GM19468 (cell line): Measurements from ENCODE around the gene CRISP2.
"Not testable (repeated sequence)": the region's sequence is repeated elsewhere in the genome, so short reads cannot be mapped to it uniquely, and the experiment has no call there.

Experiments
- ATAC-seq: cut with Tn5 transposase; IDR thresholded peaks from one replicate; pipeline ENCODE4 v1.9.1; 2021; ENCODE audit warnings: mild to moderate bottlenecking, moderate library complexity, moderate number of reproducible peaks; ENCODE audit not compliant: unreplicated experiment; ENCODE audit errors: extremely low read depth

Gene CRISP2, protein sequence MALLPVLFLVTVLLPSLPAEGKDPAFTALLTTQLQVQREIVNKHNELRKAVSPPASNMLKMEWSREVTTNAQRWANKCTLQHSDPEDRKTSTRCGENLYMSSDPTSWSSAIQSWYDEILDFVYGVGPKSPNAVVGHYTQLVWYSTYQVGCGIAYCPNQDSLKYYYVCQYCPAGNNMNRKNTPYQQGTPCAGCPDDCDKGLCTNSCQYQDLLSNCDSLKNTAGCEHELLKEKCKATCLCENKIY

DNA sequence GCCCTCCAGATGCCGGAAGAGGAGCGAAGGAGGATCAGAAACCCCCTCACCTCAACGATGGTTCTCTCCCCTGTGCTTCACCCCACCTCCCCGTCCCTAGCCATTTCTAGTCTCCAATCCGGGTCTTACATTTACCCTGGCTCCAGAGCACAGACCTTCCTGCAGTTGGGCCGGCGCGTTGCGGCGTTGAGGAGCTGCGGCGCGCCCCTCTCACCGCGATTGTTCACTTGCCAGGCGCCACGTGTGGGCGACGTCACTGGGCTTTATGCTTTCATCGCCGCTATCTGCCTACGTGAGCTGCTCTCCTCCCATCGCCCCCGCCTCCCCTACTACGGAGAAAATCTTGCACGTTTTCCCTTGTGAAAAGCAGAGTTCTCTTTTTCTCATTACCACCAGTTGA, at the start of gene CRISP2:
Gene CRISP2, minus strand, starts transcription at position 198 of the 400 bp plus-strand sequence. CDS start 4,347 bp downstream, outside the sequence.
- no peak for ATAC-seq

DNA sequence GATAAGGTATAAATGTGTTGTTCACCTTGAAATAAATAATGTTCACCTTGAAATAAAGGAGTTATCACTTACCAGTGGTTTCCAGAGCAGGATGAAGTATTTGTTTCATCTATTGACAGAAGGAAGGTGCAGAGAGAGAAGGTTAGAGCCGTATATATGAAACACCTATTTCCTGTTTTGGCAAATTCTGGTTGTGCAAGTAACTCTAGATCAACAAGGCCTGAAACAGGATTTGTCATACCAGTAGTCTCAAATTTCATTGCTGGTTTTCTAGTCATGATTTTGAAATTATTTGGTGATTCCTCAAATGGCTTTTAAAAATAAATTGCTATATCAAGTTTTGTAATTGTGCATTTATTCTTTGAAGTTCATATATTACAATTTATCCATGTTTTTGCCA, 30.9 kb upstream of the CRISP2 start, which contains the start of gene CRISP3:
Gene CRISP3, minus strand, starts transcription at position 130 of the 400 bp plus-strand sequence. Its CDS starts 21 bp downstream, at position 109.
- ATAC-seq: no peak

DNA sequence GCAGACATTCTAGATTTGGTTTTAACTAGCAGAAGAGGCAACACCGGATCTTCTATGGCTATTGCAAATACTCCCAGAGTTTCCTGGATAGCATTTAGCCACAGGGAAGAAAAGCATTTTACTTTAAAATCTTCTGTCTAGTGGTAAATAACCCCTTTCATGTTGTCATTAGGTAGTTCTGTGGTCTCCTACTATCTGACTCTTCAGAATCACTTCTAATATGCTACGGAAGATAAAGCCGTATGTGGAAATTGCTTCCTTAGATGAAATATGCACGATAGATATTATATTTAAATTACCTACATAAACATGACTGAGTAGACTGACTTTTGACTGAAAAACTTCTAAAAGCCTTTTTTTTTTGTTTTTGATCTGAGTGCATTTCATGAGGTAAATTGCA, 30.1 kb upstream of the CRISP2 start:
- no peak for ATAC-seq

DNA sequence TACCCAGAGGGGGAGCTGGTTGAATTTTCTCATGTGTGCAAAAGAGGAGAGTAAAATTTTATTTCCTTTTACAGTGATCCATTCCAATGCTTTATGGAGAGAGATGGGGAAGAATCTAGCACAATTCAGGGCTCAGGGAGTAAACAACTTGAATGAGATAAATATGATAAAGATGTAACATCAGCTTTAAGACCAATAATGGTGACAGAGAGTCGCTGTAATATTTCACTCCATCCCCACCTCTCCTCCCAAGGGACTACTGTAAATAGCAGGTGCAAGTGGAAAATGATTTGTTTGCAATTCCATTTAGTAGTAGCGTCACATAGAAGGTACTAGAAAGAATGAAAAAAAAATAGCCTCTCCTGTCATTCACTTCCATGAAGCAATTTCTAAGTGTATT, 26.1 kb upstream of the CRISP2 start:
- no peak for ATAC-seq

DNA sequence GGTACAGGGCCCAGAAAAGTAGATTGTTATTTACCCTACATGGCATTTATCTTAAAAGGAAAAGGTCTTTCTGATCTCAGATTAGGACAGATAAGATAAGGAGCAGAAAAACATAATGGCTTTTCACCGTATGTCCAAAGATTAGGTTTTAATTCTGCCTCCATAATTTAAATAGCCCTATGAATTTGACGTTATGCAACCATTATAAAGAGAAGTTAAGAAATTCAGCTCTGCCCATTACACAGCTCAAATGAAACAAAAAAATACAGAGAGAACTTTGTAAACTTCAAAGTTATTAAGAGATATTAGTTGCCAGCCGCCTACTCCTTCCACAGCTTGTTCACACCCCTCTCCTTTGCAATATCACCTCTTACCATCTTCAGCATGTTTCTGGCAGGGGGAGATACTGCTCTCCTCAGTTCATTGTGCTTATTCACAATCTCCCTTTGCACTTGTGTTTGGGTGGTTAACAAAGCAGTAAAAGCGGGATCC, 22.7 kb upstream of the CRISP2 start:
- ATAC-seq: no peak

DNA sequence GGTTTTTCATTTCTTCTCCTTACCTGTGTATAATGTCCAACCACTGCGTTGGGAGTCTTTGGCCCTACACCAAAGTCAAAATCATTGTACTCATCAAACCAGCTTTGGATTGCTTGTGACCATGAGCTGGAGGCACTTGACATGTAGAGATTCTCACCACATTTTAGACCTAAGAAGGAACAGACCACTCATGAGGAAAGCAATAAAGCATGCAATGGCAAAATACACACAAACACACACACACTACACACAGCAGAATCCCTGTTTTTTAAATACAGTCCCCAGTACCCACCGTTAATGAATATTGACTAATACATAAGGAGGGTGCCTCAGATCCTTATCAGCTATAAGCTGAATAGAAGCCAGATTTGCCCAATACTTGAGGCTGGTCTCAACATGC, 20.3 kb upstream of the CRISP2 start:
- ATAC-seq: no peak

DNA sequence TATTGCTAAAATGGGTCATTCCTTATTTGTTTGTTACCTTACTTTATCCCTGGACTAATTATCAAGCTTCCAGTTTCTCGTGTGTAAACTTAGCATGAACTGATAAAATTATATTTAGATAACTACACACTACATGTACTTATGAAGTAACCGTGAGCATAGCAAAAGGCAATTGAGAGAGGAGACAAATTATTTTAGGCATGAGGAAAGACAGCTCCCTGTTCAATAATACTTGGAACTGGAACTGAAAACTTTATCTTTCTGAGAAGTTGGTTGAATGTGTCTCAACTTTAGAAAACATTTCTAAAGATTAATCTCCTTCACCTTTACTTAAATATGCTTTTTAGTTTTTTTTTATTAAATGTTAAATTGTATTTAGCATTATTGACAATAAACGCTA, 19.4 kb upstream of the CRISP2 start:
- ATAC-seq: no peak

DNA sequence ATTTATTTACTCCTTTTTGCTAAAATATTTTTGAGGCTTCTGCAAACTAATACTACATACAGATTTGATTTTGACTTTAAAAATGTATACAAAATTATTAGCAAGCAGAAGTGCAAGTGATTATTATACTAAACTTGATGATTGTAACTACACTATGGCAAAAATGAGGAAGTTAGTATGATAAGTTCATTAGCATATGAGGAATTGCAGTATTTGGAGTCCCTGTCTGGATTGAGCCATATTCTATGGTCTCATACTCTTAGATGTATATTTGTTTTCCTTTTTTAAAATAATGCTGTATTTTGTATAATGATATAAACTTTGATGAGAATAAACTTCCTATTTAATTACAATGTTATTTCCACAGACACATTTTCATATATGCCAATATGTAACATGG, 16.9 kb upstream of the CRISP2 start:
- ATAC-seq: no peak

DNA sequence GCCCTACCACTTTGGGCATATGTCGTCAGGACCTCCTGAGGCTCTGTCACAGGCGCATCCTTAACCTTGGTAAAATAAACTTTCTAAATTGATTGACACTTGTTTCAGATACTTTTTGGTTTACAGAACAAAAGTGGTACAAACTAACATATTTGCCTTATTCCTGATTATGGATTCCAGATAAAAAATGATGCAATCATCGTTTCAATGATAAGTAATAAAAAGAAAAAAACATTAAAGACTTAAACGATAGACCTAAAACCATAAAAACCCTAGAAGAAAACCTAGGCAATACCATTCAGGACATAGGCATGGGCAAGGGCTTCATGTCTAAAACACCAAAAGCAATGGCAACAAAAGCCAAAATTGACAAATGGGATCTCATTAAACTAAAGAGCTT, 10.6 kb upstream of the CRISP2 start:
- not testable (repeated sequence) for ATAC-seq

DNA sequence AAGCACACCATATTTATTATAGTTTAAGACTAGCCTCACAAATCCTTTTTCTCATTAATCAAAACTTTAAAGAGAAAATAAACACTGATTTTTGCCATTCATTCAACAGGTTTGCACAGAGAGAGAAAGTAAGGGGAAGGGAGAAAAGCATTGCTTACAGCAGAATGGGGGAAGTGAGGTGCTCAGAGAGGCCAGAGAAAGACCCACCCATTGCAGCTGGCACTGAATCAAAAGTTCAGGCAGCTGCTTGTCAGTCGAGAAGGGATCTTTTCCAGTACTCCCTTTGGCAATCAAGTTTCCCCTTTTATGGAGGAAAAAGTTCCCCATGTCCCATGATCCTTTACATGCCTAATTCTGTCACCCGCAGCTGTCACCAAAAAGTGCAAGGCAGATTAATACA, 8.0 kb upstream of the CRISP2 start:
- no peak for ATAC-seq

DNA sequence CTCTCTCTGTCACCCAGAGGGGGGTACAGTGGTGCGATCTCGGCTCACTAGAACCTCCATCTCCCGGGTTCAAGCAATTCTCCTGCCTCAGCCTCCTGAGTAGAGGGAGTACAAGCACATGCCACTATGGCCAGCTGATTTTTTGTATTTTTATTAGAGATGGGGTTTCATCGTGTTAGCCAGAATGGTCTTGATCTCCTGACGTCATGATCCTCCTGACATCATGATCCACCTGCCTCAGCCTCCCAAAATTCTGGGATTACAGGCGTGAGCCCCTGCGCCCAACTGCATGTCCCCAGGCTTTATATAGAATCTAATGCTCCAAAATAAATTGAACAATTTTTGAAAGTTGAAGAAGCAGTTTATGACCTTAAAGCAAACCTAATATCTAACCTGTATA, 7.0 kb upstream of the CRISP2 start:
- ATAC-seq: no peak

DNA sequence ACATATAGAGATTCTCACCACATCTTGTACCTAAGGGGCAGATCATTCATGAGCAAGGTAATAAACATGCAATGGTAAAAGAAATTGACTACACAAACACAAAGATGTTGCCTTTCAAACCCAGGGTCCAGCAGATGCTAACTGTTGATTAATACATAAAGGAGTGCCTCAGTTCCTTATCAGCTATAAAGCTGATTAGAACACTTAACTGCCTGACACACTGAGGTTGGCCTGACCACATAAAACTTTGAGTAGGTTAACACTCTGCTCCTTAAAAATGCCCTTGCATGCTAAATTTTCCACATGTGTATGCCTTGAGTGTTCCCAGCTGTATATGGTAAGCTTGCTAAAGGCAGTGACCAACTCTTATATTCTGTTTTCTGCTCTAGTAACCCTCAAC, 14.9 kb downstream of the CRISP2 start:
- no peak for ATAC-seq

DNA sequence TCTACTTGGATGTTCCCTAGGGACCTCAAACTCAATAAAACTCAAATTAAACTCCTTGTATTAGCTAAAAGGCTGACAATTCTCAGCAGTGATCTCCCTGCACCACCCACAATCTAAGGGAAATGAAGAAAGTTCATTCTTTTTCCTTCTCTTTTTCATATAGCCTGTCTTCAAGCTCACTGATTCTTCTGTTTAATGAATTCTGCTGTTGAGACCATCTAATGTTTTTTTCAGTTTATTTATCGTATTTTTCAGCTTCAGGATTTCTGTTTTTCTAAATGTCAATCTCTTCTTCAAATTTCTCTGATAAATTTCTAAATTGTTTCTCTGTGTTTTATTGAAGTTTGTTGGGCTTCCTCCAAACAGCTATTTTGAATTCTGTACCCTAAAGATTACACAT, 19.8 kb downstream of the CRISP2 start:
- ATAC-seq: no peak

DNA sequence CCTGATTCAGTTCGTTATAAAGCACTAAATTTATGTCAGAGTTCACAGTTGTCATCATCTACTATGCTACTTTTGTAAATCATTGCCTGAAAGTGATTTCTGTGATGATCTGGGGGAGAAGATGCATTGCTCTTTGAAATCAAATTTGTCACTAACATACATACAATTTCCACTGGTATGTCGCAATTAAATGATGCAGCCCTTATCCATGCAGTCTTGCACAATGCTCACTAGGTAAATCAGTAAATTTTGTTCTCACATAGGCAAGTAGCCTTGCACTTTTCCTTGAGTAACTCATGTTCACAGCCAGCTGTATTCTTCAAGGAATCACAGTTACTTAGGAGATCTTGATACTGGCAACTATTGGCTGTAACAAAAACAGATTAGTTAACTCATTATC, 20.8 kb downstream of the CRISP2 start:
- ATAC-seq: no peak

DNA sequence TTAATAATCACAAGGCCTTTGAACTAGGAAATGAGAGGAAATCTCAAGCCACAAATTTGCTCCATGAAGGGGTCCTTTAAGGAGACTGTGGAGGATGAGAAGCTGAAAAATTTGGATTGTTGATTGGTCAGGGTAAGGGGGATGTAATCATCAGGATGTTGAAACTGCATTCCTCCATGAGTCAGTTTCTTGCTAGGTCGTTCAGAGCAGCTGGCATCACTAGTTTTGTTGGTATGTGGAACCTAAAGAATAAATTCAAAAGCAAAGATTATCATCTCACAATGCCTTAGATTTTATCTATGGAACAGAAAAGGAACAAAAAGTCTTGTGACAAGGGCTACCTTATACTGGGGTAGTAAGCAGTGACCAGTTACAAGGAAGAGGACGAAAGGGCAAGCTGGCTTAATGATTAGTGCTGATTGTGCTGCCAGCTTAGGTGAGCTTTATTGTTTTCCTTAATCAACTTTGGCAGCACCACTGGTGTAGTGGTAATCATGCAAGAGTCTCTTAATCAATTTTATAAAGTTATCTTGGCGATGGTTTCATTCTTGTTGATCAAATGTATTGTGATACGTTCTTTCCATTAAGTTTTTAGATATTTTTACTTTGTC, 36.6 kb downstream of the CRISP2 start:
- ATAC-seq: no peak

DNA sequence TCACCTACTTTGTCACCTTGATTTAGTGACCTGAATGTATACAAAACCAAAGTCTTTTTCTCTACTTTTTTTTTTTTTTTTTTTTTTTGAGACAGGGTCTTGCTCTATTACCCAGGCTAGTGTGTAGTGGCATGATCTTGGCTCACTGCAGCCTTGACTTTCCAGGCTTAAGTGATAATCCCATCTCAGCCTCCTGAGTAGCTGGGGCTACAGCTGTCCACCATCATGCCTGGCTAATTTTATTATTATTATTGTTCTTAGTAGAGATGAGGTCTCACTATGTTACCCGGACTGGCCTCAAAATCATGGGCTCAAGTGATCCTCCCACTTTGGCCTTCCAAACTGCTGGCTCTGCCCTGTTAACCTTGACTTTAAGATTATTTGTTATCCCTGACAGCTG, 37.5 kb downstream of the CRISP2 start:
- no peak for ATAC-seq

DNA sequence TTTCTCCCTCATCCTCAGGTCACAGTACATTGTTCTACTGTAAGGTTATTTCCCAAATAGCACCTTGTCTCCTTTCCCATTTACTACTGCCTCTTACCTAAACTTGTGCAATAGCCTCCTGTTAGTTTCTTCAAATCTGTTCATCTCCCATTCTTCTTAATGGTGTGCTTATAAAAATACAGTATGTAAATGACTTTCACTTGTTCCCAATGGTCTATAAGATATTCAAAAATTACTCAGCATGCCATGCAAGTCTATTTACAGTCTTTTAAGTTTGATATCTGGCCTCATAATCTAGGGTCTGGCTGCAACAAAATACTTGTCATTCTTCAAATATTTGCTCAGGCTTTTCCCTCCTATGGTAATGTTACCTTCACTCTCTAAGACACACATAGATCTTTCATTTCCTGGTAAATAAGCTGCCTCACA, 45.2 kb downstream of the CRISP2 start:
- no peak for ATAC-seq

DNA sequence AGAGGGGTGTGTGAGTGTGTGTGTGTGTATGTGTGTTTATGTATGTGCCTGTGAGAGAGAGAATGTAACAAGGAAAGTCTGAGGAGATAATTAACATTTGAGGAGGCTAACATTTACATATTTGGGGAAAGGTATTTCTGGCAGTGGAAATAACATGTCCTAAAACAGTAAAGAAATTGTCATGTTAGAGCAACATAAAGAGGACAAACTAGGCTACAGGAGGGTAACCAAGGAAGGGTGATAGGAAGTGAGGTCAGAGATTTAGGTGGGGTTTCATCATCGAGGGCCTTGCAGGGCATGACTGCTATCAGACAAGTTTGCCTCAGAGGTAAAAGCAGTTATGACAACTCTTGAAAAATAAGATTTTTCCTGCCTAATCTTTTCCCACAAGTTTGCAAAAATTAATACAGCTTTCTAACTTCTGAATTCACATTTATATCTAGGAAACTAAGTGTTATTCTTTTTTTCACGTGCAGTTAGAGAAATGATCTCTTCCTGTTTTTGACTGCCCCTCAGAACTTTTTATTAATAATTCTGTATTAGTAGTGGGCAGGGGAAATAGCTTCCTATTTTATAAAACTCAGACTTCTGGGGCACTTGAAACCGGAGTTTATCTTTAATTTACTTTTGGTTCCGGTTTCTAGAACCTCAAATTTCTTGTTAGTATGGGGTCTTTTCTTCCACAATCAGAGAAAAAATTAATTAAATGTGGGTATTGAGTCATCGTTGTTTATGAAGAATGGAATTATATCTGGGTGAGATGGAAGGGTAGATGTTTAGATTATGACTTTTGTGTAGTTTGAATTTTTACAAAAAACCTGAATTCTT, 46.2 kb downstream of the CRISP2 start:
- no peak for ATAC-seq

DNA sequence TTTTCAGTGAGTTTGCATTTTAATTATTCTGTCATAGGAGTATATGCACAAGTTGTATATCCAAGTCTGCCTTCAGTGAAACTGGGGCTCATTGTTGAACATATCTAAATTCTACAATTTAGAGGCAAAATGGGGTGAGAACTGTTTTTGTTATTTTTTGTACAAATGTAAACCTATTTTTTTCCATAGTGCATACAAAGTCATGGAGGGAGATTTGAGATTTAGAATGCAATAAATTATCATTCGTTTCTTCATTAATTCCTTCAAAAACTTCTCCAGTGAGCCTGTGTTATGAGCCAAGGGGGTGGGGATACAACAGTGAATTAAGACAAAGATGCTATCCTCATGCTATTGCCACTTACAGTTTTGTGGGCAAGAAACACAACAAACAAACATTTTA, 46.9 kb downstream of the CRISP2 start:
- no peak for ATAC-seq

DNA sequence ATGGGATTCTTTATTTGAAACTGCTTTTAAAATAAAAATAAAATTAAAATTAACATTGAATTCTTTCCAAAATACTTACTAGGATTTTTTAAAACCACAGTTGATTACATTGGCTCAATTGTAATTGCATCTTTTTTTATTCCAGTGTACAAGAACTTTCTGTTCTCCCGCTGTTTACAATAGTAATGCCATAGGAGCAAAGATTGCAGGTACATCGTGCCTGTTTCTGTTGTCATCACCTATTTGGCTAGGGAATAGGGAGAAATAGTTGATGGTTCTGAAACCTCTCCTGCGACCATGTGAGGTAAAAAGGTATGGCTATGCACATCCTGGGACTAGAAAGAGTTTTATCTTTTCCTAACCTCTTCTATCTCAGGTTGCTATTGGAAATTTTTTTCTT, 48.5 kb downstream of the CRISP2 start:
- ATAC-seq: no peak

DNA sequence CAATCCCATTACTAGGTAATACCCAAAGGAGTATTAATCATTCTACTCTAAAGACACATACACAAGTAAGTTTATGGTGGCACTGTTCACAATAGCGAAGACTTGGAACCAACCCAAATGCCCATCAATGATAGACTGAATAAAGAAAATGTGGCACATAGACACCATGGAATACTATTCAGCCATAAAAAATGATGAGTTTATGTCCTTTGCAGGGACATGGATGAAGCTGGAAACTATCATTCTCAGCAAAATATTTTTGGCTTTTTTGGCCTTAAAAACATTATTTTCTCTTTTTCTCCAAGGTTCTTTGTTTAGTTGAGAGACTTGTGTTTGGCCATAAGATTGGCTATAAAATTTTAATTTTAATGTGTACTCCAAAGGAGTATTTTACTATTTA, 49.3 kb downstream of the CRISP2 start:
- not testable (repeated sequence) for ATAC-seq
